HepG2 (cell line): ENCODE results near the gene CYP4F2.

Experiments used
- MYC ChIP-seq: sonication (generic); formaldehyde crosslinking; IDR thresholded peaks from 2 replicates; pipeline ENCODE4 v1.9.0; 2021; ENCODE audit warnings: missing genetic modification reagents, borderline replicate concordance
- NRL ChIP-seq: sonication (generic); formaldehyde crosslinking; IDR thresholded peaks from 2 replicates; pipeline ENCODE4 v1.5.0; 2020; ENCODE audit warnings: missing genetic modification reagents, mild to moderate bottlenecking, moderate library complexity, borderline replicate concordance
- ZNF224 ChIP-seq: sonication (generic); formaldehyde crosslinking; IDR thresholded peaks from 2 replicates; pipeline ENCODE4 v1.5.0; 2020; ENCODE audit warnings: mild to moderate bottlenecking, missing genetic modification reagents
- ZNF530 ChIP-seq: sonication (generic); formaldehyde crosslinking; IDR thresholded peaks from 2 replicates; pipeline ENCODE4 v1.5.0; 2020; ENCODE audit warnings: low read depth, mild to moderate bottlenecking, missing genetic modification reagents
- ZNF776 ChIP-seq: sonication (generic); formaldehyde crosslinking; IDR thresholded peaks from 2 replicates; pipeline ENCODE4 v1.4.0; 2020; ENCODE audit warnings: mild to moderate bottlenecking, missing genetic modification reagents
- TF ChIP-seq, protein P1 (sequence below): sonication (generic); formaldehyde crosslinking; IDR thresholded peaks from 2 replicates; pipeline ENCODE4 v1.5.0; 2020; ENCODE audit warnings: mild to moderate bottlenecking, missing genetic modification reagents, moderate library complexity
- TF ChIP-seq, protein P2 (sequence below): sonication (generic); formaldehyde crosslinking; IDR thresholded peaks from 2 replicates; pipeline ENCODE4 v1.5.1; 2020; ENCODE audit warnings: mild to moderate bottlenecking, moderate library complexity, missing genetic modification reagents
- TF ChIP-seq, protein P3 (sequence below): sonication (generic); formaldehyde crosslinking; IDR thresholded peaks from 2 replicates; pipeline ENCODE4 v1.9.0; 2021; ENCODE audit warnings: missing genetic modification reagents, mild to moderate bottlenecking, borderline replicate concordance
- TF ChIP-seq, protein P4 (sequence below): sonication (generic); formaldehyde crosslinking; IDR thresholded peaks from 2 replicates; pipeline ENCODE4 v1.8.1; 2023; ENCODE audit warnings: mild to moderate bottlenecking, inconsistent platforms, moderate library complexity, missing genetic modification reagents, borderline replicate concordance
- TF ChIP-seq, protein P5 (sequence below): sonication (generic); formaldehyde crosslinking; IDR thresholded peaks from 2 replicates; pipeline ENCODE4 v1.5.0; 2020; ENCODE audit warnings: missing genetic modification reagents

DNA sequence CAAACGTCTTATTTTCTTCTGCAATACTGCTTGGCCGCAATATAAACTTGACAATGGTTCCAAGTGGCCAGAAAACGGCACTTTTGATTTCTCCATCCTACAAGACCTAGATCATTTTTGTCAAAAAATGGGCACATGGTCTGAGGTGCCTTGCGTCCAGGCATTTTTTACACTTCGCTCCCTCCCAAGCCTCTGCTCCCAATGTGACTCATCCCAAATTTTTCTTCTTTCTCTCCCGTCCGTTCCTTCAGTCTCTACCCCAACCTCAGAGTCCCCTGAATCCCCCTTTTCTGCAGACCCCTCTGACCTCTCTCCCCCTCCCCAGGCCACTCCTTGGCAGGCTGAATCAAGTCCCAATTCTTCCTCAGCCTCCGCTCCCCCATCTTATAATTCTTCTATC lies 68.1 kb downstream of the CYP4F2 start:
- TF ChIP-seq, protein P1, sequence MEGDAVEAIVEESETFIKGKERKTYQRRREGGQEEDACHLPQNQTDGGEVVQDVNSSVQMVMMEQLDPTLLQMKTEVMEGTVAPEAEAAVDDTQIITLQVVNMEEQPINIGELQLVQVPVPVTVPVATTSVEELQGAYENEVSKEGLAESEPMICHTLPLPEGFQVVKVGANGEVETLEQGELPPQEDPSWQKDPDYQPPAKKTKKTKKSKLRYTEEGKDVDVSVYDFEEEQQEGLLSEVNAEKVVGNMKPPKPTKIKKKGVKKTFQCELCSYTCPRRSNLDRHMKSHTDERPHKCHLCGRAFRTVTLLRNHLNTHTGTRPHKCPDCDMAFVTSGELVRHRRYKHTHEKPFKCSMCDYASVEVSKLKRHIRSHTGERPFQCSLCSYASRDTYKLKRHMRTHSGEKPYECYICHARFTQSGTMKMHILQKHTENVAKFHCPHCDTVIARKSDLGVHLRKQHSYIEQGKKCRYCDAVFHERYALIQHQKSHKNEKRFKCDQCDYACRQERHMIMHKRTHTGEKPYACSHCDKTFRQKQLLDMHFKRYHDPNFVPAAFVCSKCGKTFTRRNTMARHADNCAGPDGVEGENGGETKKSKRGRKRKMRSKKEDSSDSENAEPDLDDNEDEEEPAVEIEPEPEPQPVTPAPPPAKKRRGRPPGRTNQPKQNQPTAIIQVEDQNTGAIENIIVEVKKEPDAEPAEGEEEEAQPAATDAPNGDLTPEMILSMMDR (CRISPR knock-in tag): no peak
- TF ChIP-seq, protein P2, sequence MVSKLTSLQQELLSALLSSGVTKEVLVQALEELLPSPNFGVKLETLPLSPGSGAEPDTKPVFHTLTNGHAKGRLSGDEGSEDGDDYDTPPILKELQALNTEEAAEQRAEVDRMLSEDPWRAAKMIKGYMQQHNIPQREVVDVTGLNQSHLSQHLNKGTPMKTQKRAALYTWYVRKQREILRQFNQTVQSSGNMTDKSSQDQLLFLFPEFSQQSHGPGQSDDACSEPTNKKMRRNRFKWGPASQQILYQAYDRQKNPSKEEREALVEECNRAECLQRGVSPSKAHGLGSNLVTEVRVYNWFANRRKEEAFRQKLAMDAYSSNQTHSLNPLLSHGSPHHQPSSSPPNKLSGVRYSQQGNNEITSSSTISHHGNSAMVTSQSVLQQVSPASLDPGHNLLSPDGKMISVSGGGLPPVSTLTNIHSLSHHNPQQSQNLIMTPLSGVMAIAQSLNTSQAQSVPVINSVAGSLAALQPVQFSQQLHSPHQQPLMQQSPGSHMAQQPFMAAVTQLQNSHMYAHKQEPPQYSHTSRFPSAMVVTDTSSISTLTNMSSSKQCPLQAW (CRISPR knock-in tag): no peak
- TF ChIP-seq ZNF530 (CRISPR knock-in tag) (no peak), NRL (CRISPR knock-in tag) (no peak), ZNF776 (CRISPR knock-in tag) (no peak), MYC (CRISPR knock-in tag) (no peak), ZNF224 (CRISPR knock-in tag) (no peak)
- TF ChIP-seq, protein P3, sequence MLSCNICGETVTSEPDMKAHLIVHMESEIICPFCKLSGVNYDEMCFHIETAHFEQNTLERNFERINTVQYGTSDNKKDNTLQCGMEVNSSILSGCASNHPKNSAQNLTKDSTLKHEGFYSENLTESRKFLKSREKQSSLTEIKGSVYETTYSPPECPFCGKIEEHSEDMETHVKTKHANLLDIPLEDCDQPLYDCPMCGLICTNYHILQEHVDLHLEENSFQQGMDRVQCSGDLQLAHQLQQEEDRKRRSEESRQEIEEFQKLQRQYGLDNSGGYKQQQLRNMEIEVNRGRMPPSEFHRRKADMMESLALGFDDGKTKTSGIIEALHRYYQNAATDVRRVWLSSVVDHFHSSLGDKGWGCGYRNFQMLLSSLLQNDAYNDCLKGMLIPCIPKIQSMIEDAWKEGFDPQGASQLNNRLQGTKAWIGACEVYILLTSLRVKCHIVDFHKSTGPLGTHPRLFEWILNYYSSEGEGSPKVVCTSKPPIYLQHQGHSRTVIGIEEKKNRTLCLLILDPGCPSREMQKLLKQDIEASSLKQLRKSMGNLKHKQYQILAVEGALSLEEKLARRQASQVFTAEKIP: no peak
- TF ChIP-seq, protein P4, sequence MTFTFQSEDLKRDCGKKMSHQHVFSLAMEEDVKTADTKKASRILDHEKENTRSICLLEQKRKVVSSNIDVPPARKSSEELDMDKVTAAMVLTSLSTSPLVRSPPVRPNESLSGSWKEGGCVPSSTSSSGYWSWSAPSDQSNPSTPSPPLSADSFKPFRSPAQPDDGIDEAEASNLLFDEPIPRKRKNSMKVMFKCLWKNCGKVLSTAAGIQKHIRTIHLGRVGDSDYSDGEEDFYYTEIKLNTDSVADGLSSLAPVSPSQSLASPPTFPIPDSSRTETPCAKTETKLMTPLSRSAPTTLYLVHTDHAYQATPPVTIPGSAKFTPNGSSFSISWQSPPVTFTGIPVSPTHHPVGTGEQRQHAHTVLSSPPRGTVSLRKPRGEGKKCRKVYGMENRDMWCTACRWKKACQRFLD (CRISPR knock-in tag): no peak
- TF ChIP-seq, protein P5, sequence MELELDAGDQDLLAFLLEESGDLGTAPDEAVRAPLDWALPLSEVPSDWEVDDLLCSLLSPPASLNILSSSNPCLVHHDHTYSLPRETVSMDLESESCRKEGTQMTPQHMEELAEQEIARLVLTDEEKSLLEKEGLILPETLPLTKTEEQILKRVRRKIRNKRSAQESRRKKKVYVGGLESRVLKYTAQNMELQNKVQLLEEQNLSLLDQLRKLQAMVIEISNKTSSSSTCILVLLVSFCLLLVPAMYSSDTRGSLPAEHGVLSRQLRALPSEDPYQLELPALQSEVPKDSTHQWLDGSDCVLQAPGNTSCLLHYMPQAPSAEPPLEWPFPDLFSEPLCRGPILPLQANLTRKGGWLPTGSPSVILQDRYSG (CRISPR knock-in tag): no peak
